Kidney capillary endothelial cell (primary cell): ENCODE results near the gene CEP112.

Source experiments
- DNase-seq: peaks from one replicate; pipeline ENCODE4 v3.0.0-alpha.2; 2018; ENCODE audit warnings: low spot score

Gene CEP112

GRCh38 chr17:66076546-66077190 lies 115.3 kb downstream of the CEP112 start:
- no peak for DNase-seq

DNA sequence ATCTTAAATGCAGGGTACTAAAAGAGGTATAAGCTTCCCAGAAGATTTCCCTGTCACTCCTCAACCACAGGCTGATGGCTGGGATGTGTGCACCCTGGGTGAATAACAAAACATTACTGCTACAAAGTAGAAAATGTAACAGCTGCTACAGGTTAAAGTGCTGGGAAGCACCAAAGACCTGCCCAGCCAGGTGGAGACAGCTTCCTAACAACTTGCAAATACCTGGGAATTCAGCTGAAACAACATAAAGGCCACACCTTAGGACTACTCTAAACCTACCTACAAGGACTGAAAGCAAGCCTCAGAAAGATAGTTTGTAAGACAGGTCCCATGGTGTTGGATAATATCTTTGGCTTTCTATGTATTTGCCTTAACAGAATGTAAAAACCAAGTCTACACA lies 118.5 kb downstream of the CEP112 start:
- no peak for DNase-seq

GRCh38 chr17:66063686-66064085 lies 128.2 kb downstream of the CEP112 start:
- DNase-seq, result no peak

GRCh38 chr17:66056148-66056547 lies 135.8 kb downstream of the CEP112 start:
- no peak for DNase-seq

GRCh38 chr17:66054242-66054641 lies 137.7 kb downstream of the CEP112 start:
- no peak for DNase-seq

- no peak for DNase-seq
These were observed 147.8 kb downstream of the CEP112 start for GRCh38 chr17:66044083-66044482.

GRCh38 chr17:66043419-66043818 lies 148.5 kb downstream of the CEP112 start:
- DNase-seq, result no peak

DNA sequence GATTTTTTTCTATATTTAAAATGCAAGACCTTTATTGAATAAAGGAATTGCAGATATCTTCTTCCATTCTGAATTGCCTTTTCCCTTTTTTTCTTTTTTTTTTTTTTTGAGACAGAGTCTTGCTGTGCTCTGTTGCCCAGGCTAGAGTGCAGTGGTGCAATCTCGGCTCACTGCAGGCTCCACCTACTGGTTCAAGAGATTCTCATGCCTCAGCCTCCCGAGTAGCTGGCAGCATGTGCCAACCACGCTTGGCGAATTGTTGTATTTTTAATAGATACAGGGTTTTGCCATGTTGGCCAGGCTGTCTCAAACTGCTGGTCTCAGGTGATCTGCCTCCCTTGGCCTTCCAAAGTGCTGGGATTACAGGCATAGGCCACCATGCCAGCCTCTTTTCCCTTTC lies 151.5 kb downstream of the CEP112 start:
- no peak for DNase-seq

GRCh38 chr17:66038125-66038524 lies 153.8 kb downstream of the CEP112 start:
- DNase-seq, result no peak

- DNase-seq, result no peak
These were observed 154.7 kb downstream of the CEP112 start for GRCh38 chr17:66037221-66037620.

- DNase-seq, result no peak
These were observed 159.7 kb downstream of the CEP112 start for GRCh38 chr17:66032082-66032712.

DNA sequence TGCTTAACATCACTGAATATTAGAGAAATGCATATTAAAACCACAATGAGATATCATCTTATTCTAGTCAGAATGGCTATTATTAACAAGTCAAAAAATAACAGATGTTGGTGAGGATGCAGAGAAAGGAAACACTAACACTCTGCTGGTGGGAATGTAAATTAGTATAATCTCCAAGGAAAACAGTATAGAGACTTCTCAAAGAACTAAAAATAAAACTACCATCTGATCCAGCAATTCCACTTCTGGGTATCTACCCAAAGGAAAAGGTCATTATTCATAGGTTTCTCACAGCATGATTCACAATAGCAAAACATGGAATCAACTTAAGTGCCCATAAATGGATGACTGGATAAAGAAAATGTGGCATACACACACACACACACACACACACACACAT lies 166.4 kb downstream of the CEP112 start:
- no peak for DNase-seq

GRCh38 chr17:66021757-66022156 lies 170.2 kb downstream of the CEP112 start:
- DNase-seq, result no peak

DNA sequence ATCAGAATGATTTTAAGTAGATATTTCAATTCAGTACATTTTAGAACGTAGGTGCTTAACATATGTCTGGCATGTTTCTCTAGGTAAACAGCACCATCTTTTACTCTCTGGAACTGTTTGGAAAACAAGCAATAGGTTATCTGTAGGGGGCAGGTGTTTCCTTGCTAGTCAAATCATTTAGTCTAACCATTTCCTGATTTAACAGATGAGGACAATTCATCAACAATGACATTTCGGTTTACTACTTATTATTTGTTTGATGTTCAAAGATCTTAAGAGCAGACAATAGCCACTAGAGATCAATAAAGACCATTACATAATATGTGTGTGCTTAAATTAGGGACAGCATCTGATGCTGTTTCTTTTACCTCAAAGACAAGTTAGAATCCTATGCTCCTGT lies 173.1 kb downstream of the CEP112 start:
- no peak for DNase-seq

GRCh38 chr17:66016231-66016630 lies 175.7 kb downstream of the CEP112 start:
- DNase-seq, result no peak

DNA sequence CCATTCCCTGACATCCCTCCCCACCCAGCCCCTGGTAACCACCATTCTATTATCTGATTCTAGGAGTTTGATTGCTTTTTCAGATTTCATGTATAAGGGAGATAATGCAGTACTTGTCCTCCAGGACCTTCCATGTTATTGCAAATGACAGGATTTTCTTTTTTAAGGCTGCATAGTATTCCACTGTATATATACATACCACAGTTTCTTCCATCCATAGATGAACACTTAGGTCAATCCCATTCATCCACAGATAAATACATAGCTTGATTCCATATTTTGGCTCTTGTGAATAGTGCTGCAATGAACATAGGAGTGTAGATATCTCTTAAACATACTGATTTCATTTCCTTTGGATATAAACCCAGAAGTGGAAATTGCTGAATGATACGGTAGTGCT lies 183.3 kb downstream of the CEP112 start:
- no peak for DNase-seq

GRCh38 chr17:66006654-66007053 lies 185.3 kb downstream of the CEP112 start:
- no peak for DNase-seq

DNA sequence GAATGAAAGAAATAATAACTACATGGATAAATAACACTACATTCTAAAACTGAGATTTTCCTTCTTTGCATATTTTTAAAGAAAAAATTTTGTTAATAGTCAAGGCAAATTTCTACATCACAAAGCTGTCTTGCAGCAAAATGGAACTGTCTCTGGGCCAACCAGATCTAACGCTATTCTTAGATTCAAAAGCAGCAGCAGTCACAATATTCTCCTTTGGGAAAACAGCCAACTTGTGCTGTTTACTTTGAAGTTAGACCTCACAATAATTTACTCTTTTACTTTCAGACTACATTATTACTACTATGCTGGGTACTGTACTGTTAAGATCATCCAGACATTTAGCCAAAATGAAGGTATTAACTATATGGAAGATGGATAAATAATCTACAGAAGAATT lies 189.1 kb downstream of the CEP112 start:
- no peak for DNase-seq

GRCh38 chr17:66002063-66002585 lies 189.8 kb downstream of the CEP112 start:
- no peak for DNase-seq

DNA sequence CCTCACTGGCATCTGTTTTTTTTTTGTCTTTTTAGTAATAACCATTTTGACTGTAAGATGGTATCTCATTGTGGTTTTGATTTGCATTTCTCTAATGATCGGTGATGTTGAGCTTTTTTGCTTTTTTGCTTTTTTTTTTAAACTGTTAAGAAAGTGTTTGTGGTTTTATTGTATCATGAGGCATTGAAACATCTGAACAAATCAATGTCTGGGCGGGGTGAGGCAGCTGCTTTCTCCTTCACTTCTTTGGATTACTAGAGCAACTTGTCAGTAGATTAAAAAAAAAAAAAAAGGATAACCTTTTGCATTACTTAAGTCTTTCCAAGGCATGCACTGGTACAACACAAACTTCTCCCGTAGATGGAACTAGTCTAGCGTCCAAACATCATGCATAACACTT lies 191.7 kb downstream of the CEP112 start:
- no peak for DNase-seq

DNA sequence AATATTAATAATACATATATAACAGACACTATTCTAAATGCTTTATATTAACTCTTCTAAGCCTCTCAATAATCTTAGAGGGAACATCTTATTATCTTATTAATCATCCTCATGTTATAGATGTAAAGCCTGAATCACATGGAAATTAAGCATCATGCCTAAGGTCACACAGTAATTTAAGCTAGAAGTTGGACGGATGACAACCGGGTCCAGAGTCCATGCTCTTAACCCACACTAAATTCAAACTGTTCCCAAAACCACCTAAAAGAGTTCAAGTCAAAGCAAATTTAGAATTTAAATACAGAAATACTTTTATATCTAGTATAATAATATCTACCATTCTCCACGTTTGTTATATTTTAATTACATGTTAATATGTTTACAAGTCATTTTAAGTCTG lies 193.3 kb downstream of the CEP112 start:
- DNase-seq, result no peak

- DNase-seq, result no peak
These were observed 197.3 kb downstream of the CEP112 start for GRCh38 chr17:65994679-65995078.

- no peak for DNase-seq
These were observed 197.8 kb downstream of the CEP112 start for GRCh38 chr17:65994114-65994513.

DNA sequence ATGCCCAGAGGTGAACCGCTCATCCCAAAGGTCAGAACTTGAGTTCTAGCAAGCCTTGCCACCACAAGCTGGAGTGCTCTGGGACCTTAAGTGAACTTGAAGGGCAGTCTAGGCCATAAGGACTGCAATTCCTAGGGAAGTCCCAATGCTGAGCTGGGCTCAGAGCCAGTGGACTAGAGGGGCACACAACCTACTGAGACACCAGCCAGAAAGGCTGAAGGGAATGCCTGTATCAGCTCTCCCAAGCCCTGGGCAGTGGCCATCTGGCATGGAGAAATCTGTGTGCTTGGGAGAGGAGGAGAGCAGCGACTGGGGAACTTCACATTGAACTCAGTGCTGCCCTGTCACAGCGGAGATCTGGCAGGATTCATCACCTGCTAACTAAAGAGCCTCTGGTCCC lies 201.3 kb downstream of the CEP112 start:
- no peak for DNase-seq
